H1 (cell line): ENCODE data around the gene RALGAPA2. TPM values are rescaled to one million over a fixed set of nuclear protein-coding genes. Genes with fewer than 3 reads are reported as not detected.
A peak's percentile ranks its signal among the peaks of the same experiment; 100 is the strongest.

Experiments used
- CTCF ChIA-PET: fragments of 300-600 bp; sonication (Branson Sonifier 250); formaldehyde crosslinking; loops from one replicate; lab custom pipeline; 2021; ENCODE audit not compliant: partially characterized antibody; lab: Charles Lee
- POLR2A ChIA-PET: fragments of 300-600 bp; sonication (Branson Sonifier 250); formaldehyde crosslinking; loops from one replicate; lab custom pipeline; 2021; ENCODE audit warnings: inconsistent platforms; ENCODE audit not compliant: partially characterized antibody; lab: Charles Lee
- DNase-seq, 2 experiments: peaks; one replicate each; pipeline versions ENCODE4 v3.0.0 to v3.0.0-alpha.2; 2010 to 2022; ENCODE audit warnings: low spot score in 2 of 2, low read depth in 1 of 2, mixed read lengths in 1 of 2
- FAIRE-seq: peaks from 2 replicates; lab custom pipeline; 2011; peaks lifted over from hg19 to GRCh38; lab: Jason Lieb, UNC
- H2AFZ ChIP-seq: 2 replicates; pipeline ENCODE4 v1.8.1; 2012; ENCODE audit warnings: low read length, inconsistent platforms
- H2AK5ac ChIP-seq: 2 replicates; pipeline ENCODE4 v1.6.1; 2013; ENCODE audit warnings: low read depth, low read length
- H2BK120ac ChIP-seq: replicated peaks from 2 replicates; pipeline ENCODE3; 2013; ENCODE audit warnings: low read depth, low read length, inconsistent platforms
- H2BK12ac ChIP-seq: 2 replicates; pipeline ENCODE4 v1.6.1; 2013; ENCODE audit warnings: low read depth, low read length
- H2BK15ac ChIP-seq: 2 replicates; pipeline ENCODE4 v1.6.1; 2013; ENCODE audit warnings: low read length
- H2BK20ac ChIP-seq: 2 replicates; pipeline ENCODE4 v1.6.1; 2013; ENCODE audit warnings: low read length
- H2BK5ac ChIP-seq: 2 replicates; pipeline ENCODE4 v1.6.1; 2013; ENCODE audit warnings: low read depth, low read length
- H3K14ac ChIP-seq: 2 replicates; pipeline ENCODE4 v1.6.1; 2013; ENCODE audit warnings: inconsistent platforms; ENCODE audit not compliant: insufficient read length
- H3K18ac ChIP-seq: 2 replicates; pipeline ENCODE4 v1.6.1; 2013; ENCODE audit warnings: low read length; ENCODE audit errors: extremely low read depth
- H3K23ac ChIP-seq: 2 replicates; pipeline ENCODE4 v1.6.1; 2013; ENCODE audit warnings: inconsistent platforms; ENCODE audit not compliant: insufficient read length
- H3K23me2 ChIP-seq: 2 replicates; pipeline ENCODE4 v1.6.1; 2013; ENCODE audit warnings: low read depth, low read length
- H3K27ac ChIP-seq: 2 replicates; pipeline ENCODE4 v1.6.1; 2011; ENCODE audit warnings: low read depth, low read length, inconsistent platforms
- H3K27me3 ChIP-seq, 4 experiments: replicated peaks in 1 of 4; 1 replicate in 1 of 4; 2 replicates in 3 of 4; pipeline versions ENCODE4 v1.6.1 to v1.8.1; 2011 to 2013; ENCODE audit warnings: low read length in 3 of 4, mild to moderate bottlenecking in 3 of 4, inconsistent platforms in 2 of 4, mixed read lengths in 2 of 4, moderate library complexity in 1 of 4; ENCODE audit not compliant: control insufficient read depth in 3 of 4, insufficient read depth in 3 of 4; ENCODE audit errors: extremely low read depth in 1 of 4
- H3K36me3 ChIP-seq, 4 experiments: 2 replicates each; pipeline versions ENCODE4 v1.6.1 to v1.8.1; 2011 to 2013; ENCODE audit warnings: mild to moderate bottlenecking in 4 of 4, low read length in 3 of 4, moderate library complexity in 2 of 4, control low read depth in 1 of 4, inconsistent platforms in 1 of 4; ENCODE audit not compliant: insufficient read depth in 4 of 4, control insufficient read depth in 2 of 4
- H3K4ac ChIP-seq: replicated peaks from 2 replicates; pipeline ENCODE3; 2013; ENCODE audit warnings: low read length, low read depth, mixed read lengths, inconsistent platforms; ENCODE audit not compliant: insufficient read length
- H3K4me1 ChIP-seq, 4 experiments: replicated peaks in 1 of 4; 1 replicate in 1 of 4; 2 replicates in 3 of 4; pipeline versions ENCODE4 v1.6.1 to v1.8.1; 2011 to 2013; ENCODE audit warnings: low read length in 3 of 4, inconsistent platforms in 2 of 4, mixed read lengths in 1 of 4; ENCODE audit not compliant: insufficient read depth in 4 of 4, control insufficient read depth in 3 of 4
- H3K4me2 ChIP-seq, 2 experiments: 2 replicates each; pipeline versions ENCODE4 v1.6.1 to v1.8.1; 2011 to 2013; ENCODE audit warnings: low read depth in 2 of 2, low read length in 2 of 2, control low read depth in 1 of 2, inconsistent platforms in 1 of 2, mild to moderate bottlenecking in 1 of 2; ENCODE audit not compliant: insufficient read depth in 1 of 2
- H3K4me3 ChIP-seq, 4 experiments: fragments of 200-600, 300-600 bp in 1 of 4; sonication (generic), shearing (Covaris generic), sonication (Bioruptor Twin) in 1 of 4; 2 replicates each; pipeline versions ENCODE4 v1.5.1 to v1.8.1; 2011 to 2016; ENCODE audit warnings: low read length in 4 of 4, low read depth in 3 of 4, control low read depth in 2 of 4, inconsistent platforms in 2 of 4, mild to moderate bottlenecking in 2 of 4, mixed read lengths in 1 of 4, moderate library complexity in 1 of 4; ENCODE audit not compliant: insufficient read depth in 2 of 4; ENCODE audit errors: extremely low read depth in 1 of 4
- H3K56ac ChIP-seq: replicated peaks from 2 replicates; pipeline ENCODE3; 2013; ENCODE audit warnings: low read depth, mild to moderate bottlenecking, mixed read lengths, low read length, inconsistent platforms; ENCODE audit not compliant: insufficient read length
- H3K79me1 ChIP-seq: 2 replicates; pipeline ENCODE4 v1.6.1; 2013; ENCODE audit warnings: low read depth, low read length, control low read depth
- H3K79me2 ChIP-seq, 2 experiments: 2 replicates each; pipeline versions ENCODE4 v1.6.1 to v1.8.1; 2012 to 2013; ENCODE audit warnings: low read length in 2 of 2, mild to moderate bottlenecking in 2 of 2, inconsistent platforms in 1 of 2; ENCODE audit not compliant: insufficient read depth in 2 of 2, control insufficient read depth in 1 of 2
- H3K9ac ChIP-seq, 4 experiments: replicated peaks in 1 of 4; 1 replicate in 1 of 4; 2 replicates in 3 of 4; pipeline versions ENCODE4 v1.6.1 to v1.8.1; 2011 to 2013; ENCODE audit warnings: low read depth in 3 of 4, low read length in 3 of 4, control low read depth in 2 of 4, mild to moderate bottlenecking in 2 of 4, moderate library complexity in 2 of 4, inconsistent platforms in 1 of 4; ENCODE audit errors: extremely low read depth in 1 of 4
- H3K9me3 ChIP-seq, 2 experiments: 2 replicates each; pipeline versions ENCODE4 v1.6.1 to v1.8.1; 2012 to 2013; ENCODE audit warnings: mild to moderate bottlenecking in 2 of 2, moderate library complexity in 2 of 2, control low read depth in 1 of 2, inconsistent platforms in 1 of 2, low read depth in 1 of 2, low read length in 1 of 2, mixed read lengths in 1 of 2; ENCODE audit not compliant: insufficient read depth in 2 of 2
- H4K20me1 ChIP-seq, 2 experiments: replicated peaks in 1 of 2; 2 replicates each; pipeline versions ENCODE3 to v1.8.1; 2011 to 2013; ENCODE audit warnings: inconsistent platforms in 2 of 2, low read length in 2 of 2, mild to moderate bottlenecking in 1 of 2; ENCODE audit not compliant: insufficient read depth in 2 of 2, control insufficient read depth in 1 of 2
- H4K5ac ChIP-seq: 2 replicates; pipeline ENCODE4 v1.6.1; 2013; ENCODE audit warnings: low read length, low read depth, mixed read lengths, inconsistent platforms; ENCODE audit not compliant: insufficient read length
- H4K8ac ChIP-seq: 2 replicates; pipeline ENCODE4 v1.8.0; 2013; ENCODE audit warnings: mild to moderate bottlenecking, moderate library complexity, low read length, inconsistent platforms; ENCODE audit not compliant: insufficient read depth; ENCODE audit errors: extremely low read depth
- H4K91ac ChIP-seq: replicated peaks from 2 replicates; pipeline ENCODE3; 2013; ENCODE audit warnings: low read length, mixed read lengths, inconsistent platforms; ENCODE audit not compliant: insufficient read length
- ASH2L ChIP-seq: fragments of 200-600, 300-600 bp; sonication (generic); IDR thresholded peaks from one replicate; pipeline ENCODE4 v1.7.1; 2017; ENCODE audit warnings: low read length
- BRCA1 ChIP-seq: IDR thresholded peaks from 2 replicates; pipeline ENCODE4 v1.6.1; 2012; ENCODE audit warnings: low read depth, low read length, improper control_type of control experiment
- CBX8 ChIP-seq: fragments of 300-800, 300-1000 bp; sonication (generic); IDR thresholded peaks from 2 replicates; pipeline ENCODE4 v1.7.1; 2016; ENCODE audit warnings: low read depth, low read length, borderline replicate concordance
- CHD2 ChIP-seq: IDR thresholded peaks from 2 replicates; pipeline ENCODE4 v1.6.1; 2012; ENCODE audit warnings: low read length, improper control_type of control experiment
- CTCF ChIP-seq, 3 experiments: IDR thresholded peaks; 1 replicate in 2 of 3; 2 replicates in 1 of 3; pipeline versions ENCODE4 v1.5.1 to v1.6.1; 2011; ENCODE audit warnings: low read length in 3 of 3, mild to moderate bottlenecking in 3 of 3, inconsistent platforms in 2 of 3, low read depth in 1 of 3, moderate library complexity in 1 of 3; ENCODE audit not compliant: insufficient read depth in 1 of 3; ENCODE audit errors: control extremely low read depth in 1 of 3
- EGR1 ChIP-seq: IDR thresholded peaks from 2 replicates; pipeline ENCODE4 v1.6.1; 2011; ENCODE audit warnings: low read depth, low read length, borderline replicate concordance
- FOSL1 ChIP-seq: IDR thresholded peaks from 2 replicates; pipeline ENCODE4 v1.6.1; 2011; ENCODE audit warnings: mild to moderate bottlenecking, low read depth, low read length, moderate library complexity; ENCODE audit not compliant: insufficient read depth
- RBBP5 ChIP-seq: IDR thresholded peaks from 2 replicates; pipeline ENCODE4 v1.7.1; 2012; ENCODE audit warnings: low read depth, mild to moderate bottlenecking, inconsistent platforms, low read length, moderate library complexity, borderline replicate concordance
- YY1 ChIP-seq: IDR thresholded peaks from 2 replicates; pipeline ENCODE4 v1.6.1; 2011; ENCODE audit warnings: low read depth, mild to moderate bottlenecking, low read length
- WGBS, 2 experiments: shearing (Covaris generic) in 1 of 2; methylation state at CpG; one replicate each; pipeline versions ENCODE4 v1.1.6 to v1.1.7; 2013 to 2015; ENCODE audit warnings: low lambda C conversion rate in 2 of 2, mixed read lengths in 2 of 2, inconsistent platforms in 1 of 2, low coverage in 1 of 2, missing lambda C conversion rate in 1 of 2; ENCODE audit not compliant: insufficient replicate concordance in 2 of 2, insufficient coverage in 1 of 2, insufficient read length in 1 of 2; ENCODE audit errors: extremely low coverage in 1 of 2, missing lambda C conversion rate in 1 of 2; 5-methylcytosine and 5-hydroxymethylcytosine counted together
- polyA plus RNA-seq, 7 experiments: library from polyadenylated mRNA; depleted of rRNA in 3 of 7; stranded (reverse) in 5 of 7; unstranded in 2 of 7; fragments of >200 nt in 5 of 7; fragments of 200-250 nt in 2 of 7; gene quantifications; 1 replicate in 5 of 7; 2 replicates in 1 of 7; 4 replicates in 1 of 7; pipeline versions ENCODE4 v1.2.1 to v1.2.3, GENCODE V29; 2011 to 2013; ENCODE audit warnings: missing spikeins in 2 of 7, mixed read lengths in 2 of 7
- total RNA-seq: library from RNA; stranded (reverse); fragmentation: NEBNext Ultra II Directional; extraction: Animal tissue kit (Norgen Biotek cat#: 25700); gene quantifications from 2 replicates; pipeline ENCODE4 v1.2.1, GENCODE V29; 2021

Gene RALGAPA2
- total and polyA plus RNA-seq, 2 of the 8 experiments (the other 6 are each of a cell fraction or from before 2014, with no cell fraction given) = 5.1 to 25.5 TPM

DNA sequence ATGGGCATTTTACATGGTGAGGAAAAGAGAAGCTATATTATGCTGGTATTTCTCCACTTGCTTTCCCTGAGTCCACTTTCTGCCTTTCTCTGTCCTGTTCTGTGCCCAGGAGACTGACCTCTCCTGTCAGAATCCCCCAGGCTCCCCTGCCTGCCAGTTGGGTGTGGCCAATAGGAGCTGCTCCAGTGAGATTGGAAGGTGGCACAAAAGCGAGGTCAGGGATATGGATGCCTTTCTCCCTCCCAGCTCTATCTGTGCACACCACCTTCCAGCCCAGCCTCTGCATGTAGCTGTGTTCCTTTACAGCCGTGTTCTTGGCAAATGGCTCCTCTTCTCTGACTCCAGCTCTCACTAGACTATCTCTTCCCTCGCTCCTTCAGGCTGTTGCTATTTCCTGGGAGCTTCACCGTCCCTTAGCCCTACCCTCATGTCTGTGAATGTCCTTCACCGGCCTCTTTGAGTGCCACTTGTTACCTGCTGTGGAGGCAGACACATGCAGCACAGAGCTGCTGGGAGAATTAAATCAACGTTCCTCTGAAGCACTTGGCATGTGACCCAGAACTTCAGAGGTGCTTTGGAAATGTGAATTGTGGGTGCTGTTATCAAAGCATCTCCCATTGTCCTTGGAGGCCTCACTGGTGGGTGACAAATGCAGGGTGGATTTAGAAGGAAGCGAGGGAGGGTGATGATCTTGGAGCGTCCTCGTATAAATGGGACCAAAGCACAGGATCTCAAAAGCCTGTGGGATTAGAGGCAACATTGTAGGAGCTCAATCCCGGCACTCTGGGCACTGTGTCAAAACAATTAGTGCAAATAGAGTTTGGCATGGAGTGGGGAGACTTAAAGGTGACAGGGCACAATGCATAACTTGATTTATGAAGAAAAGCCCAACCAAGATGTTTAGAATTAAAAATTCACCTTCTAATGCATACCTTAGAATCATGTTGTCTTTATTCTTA is 28.9 kb upstream of the RALGAPA2 start:
- peak overlapping the region; percentile 62; the same call in 1 of the 2 replicates for H2AFZ ChIP-seq
- no peaks in the 10 kb centered on the region for H4K20me1 ChIP-seq
- H2AK5ac ChIP-seq = no peak overlapping the region
- no peak overlapping the region for H4K5ac ChIP-seq
- H3K56ac ChIP-seq = no peak overlapping the region
- no peak overlapping the region for H2BK12ac ChIP-seq
- H3K27me3 ChIP-seq = no peaks in the 10 kb centered on the region; a peak in 1 of 7 replicates
- WGBS, 2 experiments = 88% methylated on average over 10 of the region's 10 CpGs; no CpG with 5 or more reads in 1 of the 2 experiments
- CTCF ChIA-PET = interaction anchor here (1.0 to 2.3 kb wide), 2 partner anchors 78 to 84 kb away, joined by 3 to 7 read pairs; no protein-coding TSS in a partner anchor
- DNase-seq (no peak), FAIRE-seq (no peak)
- no peak overlapping the region for H2BK5ac ChIP-seq
- POLR2A ChIA-PET = interaction anchor here (1.1 kb wide), 1 partner anchor 28 kb away, joined by 6 read pairs; the partner anchor contains the start of gene RALGAPA2
- H3K4ac ChIP-seq = no peak overlapping the region
- no peak overlapping the region for H3K27ac ChIP-seq
- no peaks in the 10 kb centered on the region for H3K79me1 ChIP-seq
- H4K8ac ChIP-seq = no peak overlapping the region; the same call in 1 of the 2 replicates
- no peak overlapping the region for H3K4me2 ChIP-seq
- no peak overlapping the region for H3K9ac ChIP-seq
- peaks cover 0 to 3% of the 10 kb centered on the region in 2 experiments; a peak in 1 of 4 replicates for H3K9me3 ChIP-seq
- H2BK15ac ChIP-seq = no peak overlapping the region
- H3K23ac ChIP-seq = no peak overlapping the region
- H2BK120ac ChIP-seq = peak overlapping the region; percentile 56
- H3K14ac ChIP-seq = no peak overlapping the region
- H3K79me2 ChIP-seq = no peaks in the 10 kb centered on the region
- peak overlapping the region; percentile 36; the same call in 1 of the 2 replicates for H3K18ac ChIP-seq
- H4K91ac ChIP-seq = no peak overlapping the region
- H3K4me1 ChIP-seq = peaks cover 4 to 16% (median 13%) of the 10 kb centered on the region in 4 experiments
- no peaks in the 10 kb centered on the region for H3K23me2 ChIP-seq
- H2BK20ac ChIP-seq = no peak overlapping the region
- no peaks in the 10 kb centered on the region for H3K36me3 ChIP-seq
- H3K4me3 ChIP-seq = no peak overlapping the region
- TF ChIP-seq CTCF (IDR thresholded peaks at IDR 0.05; ENCODE audit: control extremely low read depth in 1 of 3, insufficient read depth in 1 of 3, low read depth in 1 of 3, low read length in 3 of 3) (no peak), YY1 (no peak), CHD2 (no peak), CBX8 (no peak), EGR1 (no peak), FOSL1 (no peak), RBBP5 (no peak), ASH2L (no peak), BRCA1 (no peak)
